OCI-LY7 (cell line): ENCODE data around the gene KIAA1549. TPM values are rescaled to one million over a fixed set of nuclear protein-coding genes. Genes with fewer than 3 reads are reported as not detected.

Experiments
- BruUV-seq: library from RNA; stranded (reverse); fragments of 400-500 nt; replicated peaks from 2 replicates; lab custom pipeline; 2021; lab: Mats Ljungman, UMichigan
- CTCF ChIA-PET: fragments of 300-600 bp; sonication (Branson Sonifier 250); formaldehyde crosslinking; loops from one replicate; lab custom pipeline; 2022; ENCODE audit warnings: antibody characterized with exemption; ENCODE audit not compliant: unreplicated experiment; lab: Charles Lee
- POLR2A ChIA-PET: fragments of 300-600 bp; sonication (Branson Sonifier 250); formaldehyde crosslinking; loops from one replicate; lab custom pipeline; 2022; ENCODE audit warnings: antibody characterized with exemption; lab: Charles Lee
- DNase-seq: peaks from one replicate; pipeline ENCODE4 v3.0.0-alpha.2; 2015; ENCODE audit warnings: low spot score
- H2AFZ ChIP-seq: fragments of 200-600 bp; sonication (generic), shearing (Covaris generic); 2 replicates; pipeline ENCODE4 v1.6.1; 2014; ENCODE audit warnings: mild to moderate bottlenecking, antibody characterized with exemption, low read length, moderate library complexity
- H3K27ac ChIP-seq: fragments of 200-600 bp; sonication (generic); 2 replicates; pipeline ENCODE4 v1.5.1; 2014; ENCODE audit warnings: mixed run types, low read depth, mild to moderate bottlenecking, moderate library complexity, low read length, inconsistent platforms; ENCODE audit not compliant: poor library complexity, severe bottlenecking
- H3K36me3 ChIP-seq: fragments of 200-600 bp; sonication (generic); 2 replicates; pipeline ENCODE4 v1.6.1; 2014; ENCODE audit warnings: mild to moderate bottlenecking, antibody characterized with exemption, low read length, moderate library complexity, mixed read lengths; ENCODE audit not compliant: insufficient read depth
- H3K4me1 ChIP-seq: fragments of 200-600 bp; sonication (generic); 2 replicates; pipeline ENCODE4 v1.5.1; 2014; ENCODE audit warnings: mild to moderate bottlenecking, low read length; ENCODE audit not compliant: insufficient read depth, poor library complexity, severe bottlenecking
- H3K4me2 ChIP-seq: fragments of 200-600 bp; sonication (generic); 2 replicates; pipeline ENCODE4 v1.6.1; 2014; ENCODE audit warnings: mild to moderate bottlenecking, low read length
- H3K4me3 ChIP-seq: fragments of 200-600 bp; sonication (generic); 2 replicates; pipeline ENCODE4 v1.5.1; 2014; ENCODE audit warnings: mild to moderate bottlenecking, low read depth, low read length; ENCODE audit not compliant: poor library complexity, severe bottlenecking
- H3K79me2 ChIP-seq: fragments of 200-600 bp; sonication (generic); 2 replicates; pipeline ENCODE4 v1.6.1; 2016; ENCODE audit warnings: low read depth, mild to moderate bottlenecking, low read length, moderate library complexity, mixed read lengths; ENCODE audit not compliant: insufficient read depth
- H3K9me2 ChIP-seq: fragments of 200-600 bp; sonication (generic); 2 replicates; pipeline ENCODE4 v1.6.1; 2016; ENCODE audit warnings: mild to moderate bottlenecking, low read length, mixed read lengths; ENCODE audit not compliant: insufficient read depth
- H3K9me3 ChIP-seq: fragments of 200-600 bp; sonication (generic); 2 replicates; pipeline ENCODE4 v1.6.1; 2014; ENCODE audit warnings: mild to moderate bottlenecking, mixed run types, low read length, mixed read lengths
- H4K20me1 ChIP-seq: fragments of 200-600 bp; sonication (generic); 2 replicates; pipeline ENCODE4 v1.6.1; 2014; ENCODE audit warnings: mild to moderate bottlenecking, antibody characterized with exemption, low read length, moderate library complexity, mixed read lengths; ENCODE audit not compliant: insufficient read depth
- CTCF ChIP-seq: fragments of 200-600 bp; sonication (generic); conservative IDR thresholded peaks from 2 replicates; pipeline ENCODE4 v1.5.1; 2014; ENCODE audit warnings: mild to moderate bottlenecking, antibody characterized with exemption, low read length, moderate library complexity, mixed read lengths
- EZH2phosphoT487 ChIP-seq: fragments of 200-600 bp; sonication (generic); IDR thresholded peaks from 2 replicates; pipeline ENCODE4 v1.6.1; 2018; ENCODE audit warnings: low read depth, borderline replicate concordance, mild to moderate bottlenecking, mixed run types, antibody characterized with exemption, low read length, moderate library complexity, mixed read lengths
- intact Hi-C: fragments of 100-400 bp; cut with micrococcal nuclease; formaldehyde crosslinking; loops from one replicate; pipeline ENCODE4 v1.10.0; 2022; ENCODE audit not compliant: unreplicated experiment
- total RNA-seq, 2 experiments: library from RNA; depleted of rRNA in 1 of 2; stranded (reverse); fragments of >200 nt in 1 of 2; shearing (Covaris generic) in 1 of 2; gene quantifications; 2 replicates each; pipeline ENCODE4 v1.2.3, GENCODE V29; 2014 to 2022

Gene KIAA1549
- total RNA-seq, 2 experiments from 2014 or later, result 0.03 to 3.0 TPM

GRCh38 chr7:138903859-138904435 is 77.2 kb downstream of the KIAA1549 start:
- H3K4me1 ChIP-seq, result no peaks in the 10 kb centered on the region
- H3K9me3 ChIP-seq, result no peaks in the 10 kb centered on the region
- H3K79me2 ChIP-seq, result no peaks in the 10 kb centered on the region
- no peaks in the 10 kb centered on the region for H3K36me3 ChIP-seq
- no peak overlapping the region for H3K4me2 ChIP-seq
- no peaks in the 10 kb centered on the region for H3K9me2 ChIP-seq
- no TSS peak for BruUV-seq
- no peak for DNase-seq
- POLR2A ChIA-PET, result no interaction called here
- no peak overlapping the region for H3K27ac ChIP-seq
- intact Hi-C loops, result no loop called here
- H3K4me3 ChIP-seq, result no peak overlapping the region
- no peaks in the 10 kb centered on the region; the same call in 1 of the 2 replicates for H4K20me1 ChIP-seq
- TF ChIP-seq EZH2phosphoT487 (no peak), CTCF (no peak)
- H2AFZ ChIP-seq, result no peak overlapping the region
- CTCF ChIA-PET, result no interaction called here

- Histone ChIP-seq H3K36me3 (no peaks in the 10 kb centered on the region), H3K79me2 (no peaks in the 10 kb centered on the region), H2AFZ (no peak overlapping the region), H3K4me2 (no peak overlapping the region), H4K20me1 (no peaks in the 10 kb centered on the region; the same call in 1 of the 2 replicates), H3K4me3 (no peak overlapping the region), H3K9me2 (no peaks in the 10 kb centered on the region), H3K9me3 (no peaks in the 10 kb centered on the region), H3K4me1 (no peaks in the 10 kb centered on the region), H3K27ac (no peak overlapping the region)
- no TSS peak for BruUV-seq
- intact Hi-C loops, result no loop called here
- CTCF ChIA-PET, result no interaction called here
- POLR2A ChIA-PET, result no interaction called here
- TF ChIP-seq EZH2phosphoT487 (no peak), CTCF (no peak)
- no peak for DNase-seq
Measured at GRCh38 chr7:138903186-138903820, 77.9 kb downstream of the KIAA1549 start.

- Histone ChIP-seq H3K9me2 (no peaks in the 10 kb centered on the region), H4K20me1 (no peaks in the 10 kb centered on the region; the same call in 1 of the 2 replicates), H2AFZ (no peak overlapping the region), H3K4me3 (no peak overlapping the region), H3K36me3 (no peaks in the 10 kb centered on the region), H3K9me3 (no peaks in the 10 kb centered on the region), H3K27ac (no peak overlapping the region), H3K4me2 (no peak overlapping the region), H3K4me1 (no peaks in the 10 kb centered on the region), H3K79me2 (no peaks in the 10 kb centered on the region)
- ChIA-PET POLR2A (no interaction called here), CTCF (no interaction called here)
- DNase-seq, result no peak
- BruUV-seq, result no TSS peak
- intact Hi-C loops, result no loop called here
- no peak for TF ChIP-seq CTCF
- TF ChIP-seq EZH2phosphoT487, result no peak
Measured at GRCh38 chr7:138902161-138902560, 79.0 kb downstream of the KIAA1549 start.
